ENCODE measurements around the gene UPK1B.

Gene UPK1B

GRCh38 chr3:119140466-119140865 is 32.9 kb upstream of the UPK1B start:
- Histone ChIP-seq H3K27me3 (ENCODE audit: insufficient read depth, poor library complexity, severe bottlenecking) (no peaks in the 10 kb centered on the region), H3K9me3 (ENCODE audit: severe bottlenecking) (no peaks in the 10 kb centered on the region), H3K36me3 (ENCODE audit: low read depth) (no peaks in the 10 kb centered on the region), H3K4me1 (ENCODE audit: insufficient read depth, poor library complexity, severe bottlenecking) (no peaks in the 10 kb centered on the region), H3K27ac (ENCODE audit: poor library complexity, severe bottlenecking) (no peak overlapping the region), H3K4me3 (ENCODE audit: severe bottlenecking) (no peak overlapping the region)
- ATAC-seq (ENCODE audit: low read depth) (no peak), DNase-seq (ENCODE audit: low spot score) (no peak)
- TF ChIP-seq CTCF (IDR thresholded peaks at IDR 0.05; ENCODE audit: poor library complexity, severe bottlenecking) = no peak

- Histone ChIP-seq H3K36me3 (ENCODE audit: low read depth) (no peaks in the 10 kb centered on the region), H3K27ac (ENCODE audit: poor library complexity, severe bottlenecking) (no peak overlapping the region), H3K4me3 (ENCODE audit: severe bottlenecking) (no peak overlapping the region), H3K9me3 (ENCODE audit: severe bottlenecking) (no peaks in the 10 kb centered on the region), H3K27me3 (ENCODE audit: insufficient read depth, poor library complexity, severe bottlenecking) (no peaks in the 10 kb centered on the region), H3K4me1 (ENCODE audit: insufficient read depth, poor library complexity, severe bottlenecking) (no peaks in the 10 kb centered on the region)
- ATAC-seq (ENCODE audit: low read depth) (peak; percentile 9; the same call in 1 of the 3 replicates), DNase-seq (ENCODE audit: low spot score) (no peak)
- no peak for TF ChIP-seq CTCF (IDR thresholded peaks at IDR 0.05; ENCODE audit: poor library complexity, severe bottlenecking)
Observed at GRCh38 chr3:119145128-119145499, 28.3 kb upstream of the UPK1B start.

GRCh38 chr3:119145500-119146167 is 27.8 kb upstream of the UPK1B start, which contains the start of gene TEX55:
Gene TEX55 (plus strand): TSS chr3:119146165. CDS start chr3:119146190, 25 bp downstream.
- peak; percentile 65 for TF ChIP-seq CTCF (IDR thresholded peaks at IDR 0.05; ENCODE audit: poor library complexity, severe bottlenecking)
- H3K4me3 ChIP-seq (ENCODE audit: severe bottlenecking) = no peak within 1 kb of the TSS
- no peaks in the 10 kb centered on the region for H3K27me3 ChIP-seq (ENCODE audit: insufficient read depth, poor library complexity, severe bottlenecking)
- DNase-seq (ENCODE audit: low spot score) = no peak
- no peak within 1 kb of the TSS for H3K27ac ChIP-seq (ENCODE audit: poor library complexity, severe bottlenecking)
- ATAC-seq (ENCODE audit: low read depth) = peak; percentile 72; the same call in 2 of the 3 replicates
- H3K9me3 ChIP-seq (ENCODE audit: severe bottlenecking) = no peaks in the 10 kb centered on the region
- H3K36me3 ChIP-seq (ENCODE audit: low read depth) = no peaks in the 10 kb centered on the region
- H3K4me1 ChIP-seq (ENCODE audit: insufficient read depth, poor library complexity, severe bottlenecking) = no peaks in the 10 kb centered on the region

- TF ChIP-seq CTCF (IDR thresholded peaks at IDR 0.05; ENCODE audit: poor library complexity, severe bottlenecking) = no peak
- Histone ChIP-seq H3K27ac (ENCODE audit: poor library complexity, severe bottlenecking) (no peak overlapping the region), H3K9me3 (ENCODE audit: severe bottlenecking) (no peaks in the 10 kb centered on the region), H3K4me3 (ENCODE audit: severe bottlenecking) (no peak overlapping the region), H3K27me3 (ENCODE audit: insufficient read depth, poor library complexity, severe bottlenecking) (no peaks in the 10 kb centered on the region), H3K4me1 (ENCODE audit: insufficient read depth, poor library complexity, severe bottlenecking) (no peaks in the 10 kb centered on the region), H3K36me3 (ENCODE audit: low read depth) (no peaks in the 10 kb centered on the region)
- DNase-seq (ENCODE audit: low spot score) = no peak
- no peak for ATAC-seq (ENCODE audit: low read depth)
Observed at GRCh38 chr3:119146578-119147375, 26.6 kb upstream of the UPK1B start.

All from RWPE2 (cell line).